GM23338 (cell line): ENCODE data around the gene OCIAD1. TPM values are rescaled to one million over a fixed set of nuclear protein-coding genes. Genes with fewer than 3 reads are reported as not detected.

ENCODE experiments used
- ATAC-seq: fragments of 200-7000 bp; cut with Tn5 transposase; 3 replicates; pipeline ENCODE4 v1.9.1; 2020
- DNase-seq: peaks from one replicate; pipeline ENCODE4 v3.0.0-alpha.2; 2015; ENCODE audit warnings: low spot score
- H2AFZ ChIP-seq: fragments of 200-600 bp; sonication (generic); 2 replicates; pipeline ENCODE4 v1.8.0; 2016; ENCODE audit warnings: antibody characterized with exemption, mild to moderate bottlenecking, moderate library complexity
- H3F3A ChIP-seq: fragments of 200-600 bp; sonication (generic); replicated peaks from 2 replicates; pipeline ENCODE4 v1.8.0; 2017; ENCODE audit warnings: antibody characterized with exemption, mixed run types, low read depth
- H3K27ac ChIP-seq: fragments of 200-600 bp; sonication (generic); 2 replicates; pipeline ENCODE4 v1.6.1; 2016; ENCODE audit warnings: low read depth
- H3K27me3 ChIP-seq: fragments of 200-600 bp; sonication (generic); 2 replicates; pipeline ENCODE4 v1.8.0; 2016; ENCODE audit warnings: mild to moderate bottlenecking, mixed run types, moderate library complexity; ENCODE audit not compliant: insufficient read depth
- H3K36me3 ChIP-seq: fragments of 200-600 bp; sonication (generic); 2 replicates; pipeline ENCODE4 v1.8.0; 2016; ENCODE audit warnings: mild to moderate bottlenecking; ENCODE audit not compliant: insufficient read depth
- H3K4me1 ChIP-seq: fragments of 200-600 bp; sonication (generic); 2 replicates; pipeline ENCODE4 v1.8.0; 2016; ENCODE audit warnings: mild to moderate bottlenecking, moderate library complexity; ENCODE audit not compliant: insufficient read depth
- H3K4me2 ChIP-seq: fragments of 200-600 bp; sonication (generic); 2 replicates; pipeline ENCODE4 v1.7.1; 2017; ENCODE audit warnings: mixed run types
- H3K4me3 ChIP-seq: fragments of 200-600 bp; sonication (generic); 2 replicates; pipeline ENCODE4 v1.6.1; 2016; ENCODE audit warnings: mixed run types
- H3K79me2 ChIP-seq: fragments of 200-600 bp; sonication (generic); replicated peaks from 2 replicates; pipeline ENCODE4 v1.8.0; 2017; ENCODE audit warnings: mild to moderate bottlenecking; ENCODE audit not compliant: insufficient read depth
- H3K9me2 ChIP-seq: fragments of 200-600 bp; sonication (generic); 2 replicates; pipeline ENCODE4 v1.8.0; 2017; ENCODE audit not compliant: insufficient read depth
- H4K20me1 ChIP-seq: fragments of 200-600 bp; sonication (generic); replicated peaks from 2 replicates; pipeline ENCODE4 v1.8.0; 2017; ENCODE audit warnings: mild to moderate bottlenecking; ENCODE audit not compliant: insufficient read depth
- H3K27ac Mint-ChIP-seq: 2 replicates; pipeline ENCODE4 v1.8.0; 2020; ENCODE audit warnings: inconsistent platforms, mild to moderate bottlenecking, moderate library complexity, mixed read lengths
- H3K27me3 Mint-ChIP-seq: 3 replicates; pipeline ENCODE4 v1.8.0; 2022; ENCODE audit warnings: low read depth, mild to moderate bottlenecking, moderate library complexity, mixed read lengths, inconsistent platforms; ENCODE audit not compliant: insufficient read depth, poor library complexity
- H3K36me3 Mint-ChIP-seq: 3 replicates; pipeline ENCODE4 v1.8.0; 2021; ENCODE audit warnings: low read depth, mild to moderate bottlenecking, inconsistent platforms, moderate library complexity, mixed read lengths
- H3K4me1 Mint-ChIP-seq: 3 replicates; pipeline ENCODE4 v1.8.0; 2020; ENCODE audit warnings: mild to moderate bottlenecking, inconsistent platforms, mixed read lengths
- H3K4me3 Mint-ChIP-seq: 3 replicates; pipeline ENCODE4 v1.8.0; 2021; ENCODE audit warnings: moderate library complexity, mild to moderate bottlenecking, inconsistent platforms, mixed read lengths
- H3K9me3 Mint-ChIP-seq: 3 replicates; pipeline ENCODE4 v1.8.0; 2020; ENCODE audit warnings: moderate library complexity, mild to moderate bottlenecking, inconsistent platforms, mixed read lengths
- CREB1 ChIP-seq: fragments of 250-450 bp; sonication (Bioruptor Pico); IDR thresholded peaks from 2 replicates; pipeline ENCODE4 v1.5.0; 2020; ENCODE audit warnings: low read depth, mild to moderate bottlenecking, moderate library complexity
- EZH2 ChIP-seq: fragments of 200-600 bp; sonication (generic); IDR thresholded peaks from one replicate; pipeline ENCODE4 v1.8.0; 2017; ENCODE audit warnings: antibody characterized with exemption, mild to moderate bottlenecking, low read depth; ENCODE audit not compliant: unreplicated experiment
- EZH2phosphoT487 ChIP-seq: fragments of 200-600 bp; sonication (generic); IDR thresholded peaks from one replicate; pipeline ENCODE4 v1.8.1; 2018; ENCODE audit warnings: antibody characterized with exemption; ENCODE audit not compliant: unreplicated experiment
- JUNB ChIP-seq: IDR thresholded peaks from one replicate; pipeline ENCODE4 v1.6.1; 2016; ENCODE audit warnings: antibody characterized with exemption; ENCODE audit not compliant: unreplicated experiment
- NANOG ChIP-seq: IDR thresholded peaks from 2 replicates; pipeline ENCODE4 v1.6.1; 2016; ENCODE audit warnings: antibody characterized with exemption, borderline replicate concordance
- POLR2AphosphoS5 ChIP-seq: IDR thresholded peaks from 2 replicates; pipeline ENCODE4 v1.6.1; 2016; ENCODE audit warnings: antibody characterized with exemption, low read depth
- STAT1 ChIP-seq: IDR thresholded peaks from one replicate; pipeline ENCODE4 v1.6.1; 2016; ENCODE audit warnings: antibody characterized with exemption; ENCODE audit not compliant: unreplicated experiment
- ZNF114 ChIP-seq: fragments of 250-450 bp; sonication (Bioruptor Pico); IDR thresholded peaks from 2 replicates; pipeline ENCODE4 v1.5.0; 2020; ENCODE audit warnings: mild to moderate bottlenecking, moderate library complexity
- ZNF331 ChIP-seq: fragments of 250-450 bp; sonication (Bioruptor Pico); IDR thresholded peaks from 2 replicates; pipeline ENCODE4 v1.5.0; 2020; ENCODE audit warnings: low read depth, mild to moderate bottlenecking, moderate library complexity
- long read RNA-seq: library from polyadenylated mRNA; unstranded; transcript quantifications from one replicate; pipeline ENCODE4 v2.0.0, GENCODE V29; 2020; ENCODE audit not compliant: unreplicated experiment
- polyA plus RNA-seq: library from polyadenylated mRNA; unstranded; fragments of >200 nt; fragmentation: Nextera tagmentation; extraction: Ambion mirVana; gene quantifications from 2 replicates; pipeline ENCODE4 v1.2.1, GENCODE V29; 2016
- total RNA-seq: library from RNA; depleted of rRNA; stranded (reverse); fragments of >200 nt; shearing (Covaris generic); gene quantifications from 2 replicates; pipeline ENCODE4 v1.2.3, GENCODE V29; 2014; rRNA removed
- TF ChIP-seq, protein P1 (sequence below): IDR thresholded peaks from 2 replicates; pipeline ENCODE4 v1.6.1; 2016; ENCODE audit warnings: antibody characterized with exemption
- TF ChIP-seq, protein P2 (sequence below): fragments of 250-450 bp; sonication (Bioruptor Pico); IDR thresholded peaks from 2 replicates; pipeline ENCODE4 v1.5.0; 2020; ENCODE audit warnings: mild to moderate bottlenecking, moderate library complexity

Gene OCIAD1, protein sequence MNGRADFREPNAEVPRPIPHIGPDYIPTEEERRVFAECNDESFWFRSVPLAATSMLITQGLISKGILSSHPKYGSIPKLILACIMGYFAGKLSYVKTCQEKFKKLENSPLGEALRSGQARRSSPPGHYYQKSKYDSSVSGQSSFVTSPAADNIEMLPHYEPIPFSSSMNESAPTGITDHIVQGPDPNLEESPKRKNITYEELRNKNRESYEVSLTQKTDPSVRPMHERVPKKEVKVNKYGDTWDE
- total RNA-seq (125 and 168 TPM in 2 replicates), polyA plus RNA-seq (166 and 190 TPM in 2 replicates)
- long read RNA-seq, transcript OCIAD1-202 (9 exons, 1,594 nt), result minor isoform, 30 of 122 reads
- long read RNA-seq, transcript OCIAD1-201 (9 exons, 1,414 nt), result major isoform, 63 of 122 reads
- long read RNA-seq, partial matches to known transcripts, result 8 of 122 reads
- long read RNA-seq, other reads (novel, unspliced or antisense), result 15 of 122 reads

DNA sequence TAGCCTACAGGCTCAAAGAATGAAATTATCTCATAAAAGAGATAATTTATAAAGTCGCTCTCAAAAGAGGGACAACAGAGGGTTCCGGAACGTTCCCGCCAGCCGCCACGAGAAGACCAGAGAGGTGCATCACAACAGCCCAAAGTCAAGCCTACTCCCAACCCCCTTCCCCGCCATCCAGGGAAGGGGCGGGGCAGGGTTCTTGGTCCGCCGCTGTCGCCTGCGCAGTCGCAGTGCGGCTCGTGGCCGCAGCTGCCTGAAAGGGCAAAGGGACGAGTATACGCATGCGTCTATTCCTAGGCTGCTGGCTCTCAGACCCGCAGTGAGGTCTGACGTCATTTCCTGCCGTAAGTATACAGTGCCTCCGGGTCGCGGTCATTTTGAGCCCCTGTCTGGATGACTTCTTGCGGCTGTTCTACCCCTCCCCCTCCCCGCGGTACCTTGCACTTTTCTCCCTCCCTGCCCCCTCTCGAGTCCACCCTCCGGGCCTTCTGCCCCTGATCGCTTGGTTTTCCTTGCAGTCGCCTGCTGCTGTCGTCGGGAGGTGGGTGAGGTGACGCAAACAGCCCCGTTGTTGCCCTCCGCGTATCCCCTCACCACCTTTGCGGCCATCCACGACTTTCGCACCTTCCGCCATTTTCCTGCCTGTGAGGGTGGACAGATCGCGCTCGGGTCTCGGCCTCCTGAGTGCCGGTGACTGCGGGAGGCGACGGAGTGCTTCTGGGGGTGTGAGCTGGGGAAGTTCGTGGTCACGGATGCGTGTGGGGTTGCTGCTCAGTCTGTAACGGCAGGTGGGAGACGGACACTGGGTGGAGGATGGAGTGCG is at the start of gene OCIAD1:
Gene OCIAD1, plus strand, starts transcription at position 383 of the 826 bp plus-strand sequence. CDS start 1,537 bp downstream, outside the sequence.
- H3F3A ChIP-seq, result no peaks in the 10 kb centered on the region; the same call in 1 of the 2 replicates
- 0 out of 2 replicates have a peak, but pooled peaks cover 3% of the 10 kb centered on the region for H3K4me1 ChIP-seq
- Mint-ChIP-seq H3K36me3 (peaks cover 43% of the 10 kb centered on the region), H3K27ac (peak within 1 kb of the TSS; percentile 100), H3K4me3 (peak within 1 kb of the TSS; percentile 100), H3K4me1 (peaks cover 17% of the 10 kb centered on the region), H3K9me3 (peaks cover 6% of the 10 kb centered on the region; the same call in 2 of the 3 replicates), H3K27me3 (peaks cover 8% of the 10 kb centered on the region)
- H3K27ac ChIP-seq, result peak within 1 kb of the TSS; percentile 100
- no peaks in the 10 kb centered on the region for H3K9me2 ChIP-seq
- H2AFZ ChIP-seq, result peak within 1 kb of the TSS; percentile 67
- H3K79me2 ChIP-seq, result peaks cover 48% of the 10 kb centered on the region
- no peaks in the 10 kb centered on the region for H4K20me1 ChIP-seq
- DNase-seq (peak; percentile 100), ATAC-seq (peak; percentile 98)
- peak within 1 kb of the TSS; percentile 95 for H3K4me3 ChIP-seq
- H3K4me2 ChIP-seq, result peak within 1 kb of the TSS; percentile 79
- peaks cover 20% of the 10 kb centered on the region for H3K36me3 ChIP-seq
- no peaks in the 10 kb centered on the region for H3K27me3 ChIP-seq
- TF ChIP-seq, protein P1, sequence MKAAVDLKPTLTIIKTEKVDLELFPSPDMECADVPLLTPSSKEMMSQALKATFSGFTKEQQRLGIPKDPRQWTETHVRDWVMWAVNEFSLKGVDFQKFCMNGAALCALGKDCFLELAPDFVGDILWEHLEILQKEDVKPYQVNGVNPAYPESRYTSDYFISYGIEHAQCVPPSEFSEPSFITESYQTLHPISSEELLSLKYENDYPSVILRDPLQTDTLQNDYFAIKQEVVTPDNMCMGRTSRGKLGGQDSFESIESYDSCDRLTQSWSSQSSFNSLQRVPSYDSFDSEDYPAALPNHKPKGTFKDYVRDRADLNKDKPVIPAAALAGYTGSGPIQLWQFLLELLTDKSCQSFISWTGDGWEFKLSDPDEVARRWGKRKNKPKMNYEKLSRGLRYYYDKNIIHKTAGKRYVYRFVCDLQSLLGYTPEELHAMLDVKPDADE, result peak; percentile 71
- TF ChIP-seq CREB1, result peak; percentile 95
- no peak for TF ChIP-seq EZH2phosphoT487
- peak; percentile 69 for TF ChIP-seq POLR2AphosphoS5
- TF ChIP-seq ZNF114 (CRISPR knock-in tag), result no peak

DNA sequence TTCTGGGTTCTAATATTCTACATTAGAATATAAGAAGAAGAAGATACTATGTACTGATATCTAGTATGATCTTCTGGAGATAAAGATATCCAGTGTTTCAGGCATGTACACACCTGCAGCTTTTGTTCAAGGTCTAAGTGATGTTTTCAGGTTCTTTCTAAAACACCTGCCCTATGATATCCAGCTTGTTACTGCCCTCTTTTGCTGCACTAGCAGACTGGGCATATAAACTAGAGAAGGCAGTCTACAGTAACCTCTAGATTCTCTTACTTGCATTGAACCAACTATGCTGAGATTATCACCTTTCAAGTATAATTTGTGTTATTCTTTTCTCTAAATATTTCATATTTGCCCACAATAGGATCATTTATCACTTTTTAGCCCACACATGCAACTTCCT is 48.9 kb upstream of the OCIAD1 start:
- Mint-ChIP-seq H3K4me3 (no peak overlapping the region), H3K36me3 (peaks cover 3% of the 10 kb centered on the region; the same call in 1 of the 3 replicates), H3K27me3 (peaks cover 2% of the 10 kb centered on the region), H3K27ac (no peak overlapping the region), H3K9me3 (no peaks in the 10 kb centered on the region; the same call in 2 of the 3 replicates), H3K4me1 (peaks cover 21% of the 10 kb centered on the region)
- Histone ChIP-seq H3K4me1 (peaks cover 18% of the 10 kb centered on the region; the same call in 1 of the 2 replicates), H3K4me2 (no peak overlapping the region), H4K20me1 (peaks cover 10% of the 10 kb centered on the region; the same call in 1 of the 2 replicates), H3K27me3 (no peaks in the 10 kb centered on the region), H3F3A (no peaks in the 10 kb centered on the region), H3K36me3 (no peaks in the 10 kb centered on the region), H3K4me3 (no peak overlapping the region), H2AFZ (peak overlapping the region; percentile 6), H3K79me2 (peaks cover 22% of the 10 kb centered on the region), H3K9me2 (no peaks in the 10 kb centered on the region), H3K27ac (no peak overlapping the region)
- no peak for ATAC-seq
- no peak for DNase-seq
- TF ChIP-seq, protein P2, sequence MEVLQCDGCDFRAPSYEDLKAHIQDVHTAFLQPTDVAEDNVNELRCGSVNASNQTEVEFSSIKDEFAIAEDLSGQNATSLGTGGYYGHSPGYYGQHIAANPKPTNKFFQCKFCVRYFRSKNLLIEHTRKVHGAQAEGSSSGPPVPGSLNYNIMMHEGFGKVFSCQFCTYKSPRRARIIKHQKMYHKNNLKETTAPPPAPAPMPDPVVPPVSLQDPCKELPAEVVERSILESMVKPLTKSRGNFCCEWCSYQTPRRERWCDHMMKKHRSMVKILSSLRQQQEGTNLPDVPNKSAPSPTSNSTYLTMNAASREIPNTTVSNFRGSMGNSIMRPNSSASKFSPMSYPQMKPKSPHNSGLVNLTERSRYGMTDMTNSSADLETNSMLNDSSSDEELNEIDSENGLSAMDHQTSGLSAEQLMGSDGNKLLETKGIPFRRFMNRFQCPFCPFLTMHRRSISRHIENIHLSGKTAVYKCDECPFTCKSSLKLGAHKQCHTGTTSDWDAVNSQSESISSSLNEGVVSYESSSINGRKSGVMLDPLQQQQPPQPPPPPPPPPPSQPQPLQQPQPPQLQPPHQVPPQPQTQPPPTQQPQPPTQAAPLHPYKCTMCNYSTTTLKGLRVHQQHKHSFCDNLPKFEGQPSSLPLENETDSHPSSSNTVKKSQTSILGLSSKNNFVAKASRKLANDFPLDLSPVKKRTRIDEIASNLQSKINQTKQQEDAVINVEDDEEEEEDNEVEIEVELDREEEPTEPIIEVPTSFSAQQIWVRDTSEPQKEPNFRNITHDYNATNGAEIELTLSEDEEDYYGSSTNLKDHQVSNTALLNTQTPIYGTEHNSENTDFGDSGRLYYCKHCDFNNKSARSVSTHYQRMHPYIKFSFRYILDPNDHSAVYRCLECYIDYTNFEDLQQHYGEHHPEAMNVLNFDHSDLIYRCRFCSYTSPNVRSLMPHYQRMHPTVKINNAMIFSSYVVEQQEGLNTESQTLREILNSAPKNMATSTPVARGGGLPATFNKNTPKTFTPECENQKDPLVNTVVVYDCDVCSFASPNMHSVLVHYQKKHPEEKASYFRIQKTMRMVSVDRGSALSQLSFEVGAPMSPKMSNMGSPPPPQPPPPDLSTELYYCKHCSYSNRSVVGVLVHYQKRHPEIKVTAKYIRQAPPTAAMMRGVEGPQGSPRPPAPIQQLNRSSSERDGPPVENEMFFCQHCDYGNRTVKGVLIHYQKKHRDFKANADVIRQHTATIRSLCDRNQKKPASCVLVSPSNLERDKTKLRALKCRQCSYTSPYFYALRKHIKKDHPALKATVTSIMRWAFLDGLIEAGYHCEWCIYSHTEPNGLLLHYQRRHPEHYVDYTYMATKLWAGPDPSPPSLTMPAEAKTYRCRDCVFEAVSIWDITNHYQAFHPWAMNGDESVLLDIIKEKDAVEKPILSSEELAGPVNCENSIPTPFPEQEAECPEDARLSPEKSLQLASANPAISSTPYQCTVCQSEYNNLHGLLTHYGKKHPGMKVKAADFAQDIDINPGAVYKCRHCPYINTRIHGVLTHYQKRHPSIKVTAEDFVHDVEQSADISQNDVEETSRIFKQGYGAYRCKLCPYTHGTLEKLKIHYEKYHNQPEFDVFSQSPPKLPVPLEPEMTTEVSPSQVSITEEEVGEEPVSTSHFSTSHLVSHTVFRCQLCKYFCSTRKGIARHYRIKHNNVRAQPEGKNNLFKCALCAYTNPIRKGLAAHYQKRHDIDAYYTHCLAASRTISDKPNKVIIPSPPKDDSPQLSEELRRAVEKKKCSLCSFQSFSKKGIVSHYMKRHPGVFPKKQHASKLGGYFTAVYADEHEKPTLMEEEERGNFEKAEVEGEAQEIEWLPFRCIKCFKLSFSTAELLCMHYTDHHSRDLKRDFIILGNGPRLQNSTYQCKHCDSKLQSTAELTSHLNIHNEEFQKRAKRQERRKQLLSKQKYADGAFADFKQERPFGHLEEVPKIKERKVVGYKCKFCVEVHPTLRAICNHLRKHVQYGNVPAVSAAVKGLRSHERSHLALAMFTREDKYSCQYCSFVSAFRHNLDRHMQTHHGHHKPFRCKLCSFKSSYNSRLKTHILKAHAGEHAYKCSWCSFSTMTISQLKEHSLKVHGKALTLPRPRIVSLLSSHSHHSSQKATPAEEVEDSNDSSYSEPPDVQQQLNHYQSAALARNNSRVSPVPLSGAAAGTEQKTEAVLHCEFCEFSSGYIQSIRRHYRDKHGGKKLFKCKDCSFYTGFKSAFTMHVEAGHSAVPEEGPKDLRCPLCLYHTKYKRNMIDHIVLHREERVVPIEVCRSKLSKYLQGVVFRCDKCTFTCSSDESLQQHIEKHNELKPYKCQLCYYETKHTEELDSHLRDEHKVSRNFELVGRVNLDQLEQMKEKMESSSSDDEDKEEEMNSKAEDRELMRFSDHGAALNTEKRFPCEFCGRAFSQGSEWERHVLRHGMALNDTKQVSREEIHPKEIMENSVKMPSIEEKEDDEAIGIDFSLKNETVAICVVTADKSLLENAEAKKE, result no peak
- no peak for TF ChIP-seq JUNB
- TF ChIP-seq NANOG, result no peak
- TF ChIP-seq ZNF331, result no peak
- TF ChIP-seq EZH2, result no peak
- TF ChIP-seq ZNF114 (CRISPR knock-in tag), result no peak
- TF ChIP-seq STAT1, result no peak
